AG04449 (cell line): ENCODE measurements around the gene MAP7D3.

Experiments
- CTCF ChIA-PET: fragments of 350-600 bp; formaldehyde crosslinking; extraction: SDS; loops from one replicate; lab custom pipeline; 2021; ENCODE audit warnings: antibody characterized with exemption; lab: Yijun Ruan, JAX
- POLR2A ChIA-PET: fragments of 400-600, 350-600 bp; formaldehyde crosslinking; extraction: SDS; loops from one replicate; lab custom pipeline; 2020; ENCODE audit warnings: antibody characterized with exemption, inconsistent platforms; lab: Yijun Ruan, JAX
- DNase-seq: peaks from one replicate; pipeline ENCODE4 v3.0.0-alpha.2; 2010; ENCODE audit warnings: low read depth, low spot score
- H3K4me3 ChIP-seq: 2 replicates; pipeline ENCODE4 v1.5.1; 2011; ENCODE audit warnings: low read depth, mild to moderate bottlenecking, control low read depth, low read length
- TF ChIP-seq, protein P1 (sequence below): IDR thresholded peaks from one replicate; pipeline ENCODE4 v1.5.1; 2011; ENCODE audit warnings: mild to moderate bottlenecking, moderate library complexity, low read length, control low read depth, inconsistent platforms; ENCODE audit not compliant: insufficient read depth; ENCODE audit errors: missing control alignments

Gene MAP7D3

DNA sequence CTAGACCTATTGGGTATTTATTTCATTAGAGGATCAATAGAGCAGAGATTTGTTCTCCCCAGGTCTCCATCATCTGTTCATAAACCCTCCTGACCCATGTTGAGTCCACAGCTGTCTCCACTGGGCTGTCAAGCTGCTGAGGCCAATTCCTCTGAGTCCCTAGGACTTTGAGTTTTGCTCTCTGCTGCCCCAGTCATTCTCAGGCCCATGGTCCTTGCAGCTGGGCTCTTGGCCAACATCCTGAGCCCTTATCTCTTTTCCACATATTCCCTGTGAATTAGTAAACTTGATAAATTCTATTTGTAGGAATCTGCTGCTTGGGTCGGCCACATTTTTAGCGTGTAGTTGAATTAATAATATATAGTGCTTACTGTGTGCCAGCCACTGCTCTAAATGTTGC, 62.0 kb downstream of the MAP7D3 start:
- no peak overlapping the region for H3K4me3 ChIP-seq
- TF ChIP-seq, protein P1, sequence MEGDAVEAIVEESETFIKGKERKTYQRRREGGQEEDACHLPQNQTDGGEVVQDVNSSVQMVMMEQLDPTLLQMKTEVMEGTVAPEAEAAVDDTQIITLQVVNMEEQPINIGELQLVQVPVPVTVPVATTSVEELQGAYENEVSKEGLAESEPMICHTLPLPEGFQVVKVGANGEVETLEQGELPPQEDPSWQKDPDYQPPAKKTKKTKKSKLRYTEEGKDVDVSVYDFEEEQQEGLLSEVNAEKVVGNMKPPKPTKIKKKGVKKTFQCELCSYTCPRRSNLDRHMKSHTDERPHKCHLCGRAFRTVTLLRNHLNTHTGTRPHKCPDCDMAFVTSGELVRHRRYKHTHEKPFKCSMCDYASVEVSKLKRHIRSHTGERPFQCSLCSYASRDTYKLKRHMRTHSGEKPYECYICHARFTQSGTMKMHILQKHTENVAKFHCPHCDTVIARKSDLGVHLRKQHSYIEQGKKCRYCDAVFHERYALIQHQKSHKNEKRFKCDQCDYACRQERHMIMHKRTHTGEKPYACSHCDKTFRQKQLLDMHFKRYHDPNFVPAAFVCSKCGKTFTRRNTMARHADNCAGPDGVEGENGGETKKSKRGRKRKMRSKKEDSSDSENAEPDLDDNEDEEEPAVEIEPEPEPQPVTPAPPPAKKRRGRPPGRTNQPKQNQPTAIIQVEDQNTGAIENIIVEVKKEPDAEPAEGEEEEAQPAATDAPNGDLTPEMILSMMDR, result no peak
- no peak for DNase-seq
- POLR2A ChIA-PET, result no interaction called here
- CTCF ChIA-PET, result interaction anchor here (1.3 to 1.6 kb wide), 2 partner anchors 13 to 18 kb away, joined by 3 read pairs; no protein-coding TSS in a partner anchor

DNA sequence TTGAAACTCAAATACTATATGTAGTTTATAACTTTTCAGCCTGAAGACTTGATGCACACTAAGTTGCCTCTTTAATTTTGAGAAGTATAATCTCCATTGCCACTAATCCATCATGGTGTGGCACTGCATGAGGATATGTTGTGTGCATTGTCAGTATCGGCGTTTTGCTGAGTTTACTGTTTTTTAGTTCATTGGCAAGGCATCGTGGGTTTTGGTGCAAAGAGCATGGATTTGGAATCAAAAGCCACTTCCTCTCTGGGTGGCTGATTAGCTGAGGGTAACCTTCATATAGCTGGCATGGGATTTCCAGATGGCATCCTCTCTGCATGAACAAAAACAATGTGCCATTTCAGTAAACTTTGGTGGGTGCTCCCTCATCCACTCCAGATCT, 65.2 kb downstream of the MAP7D3 start:
- POLR2A ChIA-PET, result no interaction called here
- CTCF ChIA-PET, result interaction anchor here (1.1 to 1.2 kb wide), 2 partner anchors 23 to 30 kb away, joined by 3 read pairs; no protein-coding TSS in a partner anchor
- no peak for DNase-seq
- TF ChIP-seq, protein P1, result no peak
- no peak overlapping the region for H3K4me3 ChIP-seq

DNA sequence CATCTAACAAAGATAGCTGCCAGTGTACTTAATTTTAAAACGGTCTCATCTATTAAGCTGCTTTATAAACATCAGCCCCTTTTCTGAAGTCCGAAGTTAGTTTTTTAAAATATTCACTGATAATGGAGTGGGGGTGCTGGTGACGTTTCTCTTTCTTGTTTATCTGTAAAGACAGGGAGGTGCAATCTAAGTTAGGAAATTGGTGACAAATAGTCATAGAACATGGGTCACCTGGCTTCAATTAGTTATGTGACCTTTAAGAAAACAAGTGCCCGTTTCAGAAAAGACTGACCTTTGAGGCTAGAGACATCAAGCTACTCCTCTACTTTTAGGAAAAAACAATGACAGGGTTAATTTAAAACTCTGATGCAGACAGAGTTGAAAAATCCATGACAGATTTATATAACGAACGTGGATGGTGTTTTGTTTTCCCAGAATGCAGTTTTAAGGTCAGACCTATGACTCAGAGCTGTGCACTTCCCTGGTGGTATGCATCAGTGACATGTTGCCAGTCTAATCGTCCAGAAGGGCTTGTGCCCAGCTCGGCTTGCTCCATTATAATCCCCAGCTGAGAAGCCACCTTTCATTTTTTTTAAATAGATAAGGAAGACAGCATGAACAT, 65.7 kb downstream of the MAP7D3 start:
- TF ChIP-seq, protein P1, result no peak
- no peak for DNase-seq
- no peak overlapping the region for H3K4me3 ChIP-seq
- CTCF ChIA-PET, result interaction anchor here (1.0 to 1.4 kb wide), 4 partner anchors 9 to 31 kb away, joined by 3 read pairs; no protein-coding TSS in a partner anchor
- POLR2A ChIA-PET, result no interaction called here

DNA sequence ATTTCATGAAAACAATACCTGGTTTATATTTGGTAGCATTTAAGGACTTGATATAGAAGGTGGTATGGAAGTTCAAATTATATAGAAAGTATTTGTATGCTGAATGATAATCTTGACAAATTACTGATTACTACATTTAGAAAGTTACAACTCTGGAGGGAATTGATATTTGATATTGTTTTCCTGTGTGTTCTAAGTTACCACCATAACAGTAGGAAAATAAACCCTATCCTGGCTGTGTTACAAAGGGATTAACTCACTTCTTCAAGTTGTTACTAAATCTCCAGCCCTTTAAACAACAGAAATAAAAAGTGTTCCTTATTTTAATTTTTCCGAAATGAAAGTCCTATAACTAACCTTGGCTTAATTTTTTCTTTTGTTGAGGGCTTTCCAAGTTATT, 67.3 kb downstream of the MAP7D3 start:
- ChIA-PET POLR2A (no interaction called here), CTCF (interaction anchor here (0.8 kb wide), 1 partner anchor 11 kb away, joined by 3 read pairs; no protein-coding TSS in a partner anchor)
- no peak overlapping the region for H3K4me3 ChIP-seq
- TF ChIP-seq, protein P1, result no peak
- no peak for DNase-seq

DNA sequence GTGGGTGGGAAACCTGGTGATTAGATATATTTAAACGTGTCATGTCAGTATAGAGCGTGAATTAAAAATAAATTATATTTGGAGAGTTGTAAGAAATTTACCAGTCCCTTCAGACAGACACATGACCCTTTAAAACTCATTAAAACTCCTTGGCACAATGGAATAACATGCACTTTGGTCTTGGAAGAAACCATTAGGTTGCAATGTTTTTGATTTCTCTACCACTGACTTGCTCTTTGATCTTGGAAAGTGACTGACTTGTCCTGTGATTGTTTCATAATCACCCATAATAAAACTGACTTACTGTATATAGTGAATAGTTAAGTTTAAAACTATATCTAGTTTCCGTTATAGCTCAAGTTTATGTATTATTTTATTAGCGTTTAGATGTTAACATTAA, 68.0 kb downstream of the MAP7D3 start:
- ChIA-PET POLR2A (no interaction called here), CTCF (no interaction called here)
- no peak overlapping the region for H3K4me3 ChIP-seq
- no peak for DNase-seq
- TF ChIP-seq, protein P1, result no peak

DNA sequence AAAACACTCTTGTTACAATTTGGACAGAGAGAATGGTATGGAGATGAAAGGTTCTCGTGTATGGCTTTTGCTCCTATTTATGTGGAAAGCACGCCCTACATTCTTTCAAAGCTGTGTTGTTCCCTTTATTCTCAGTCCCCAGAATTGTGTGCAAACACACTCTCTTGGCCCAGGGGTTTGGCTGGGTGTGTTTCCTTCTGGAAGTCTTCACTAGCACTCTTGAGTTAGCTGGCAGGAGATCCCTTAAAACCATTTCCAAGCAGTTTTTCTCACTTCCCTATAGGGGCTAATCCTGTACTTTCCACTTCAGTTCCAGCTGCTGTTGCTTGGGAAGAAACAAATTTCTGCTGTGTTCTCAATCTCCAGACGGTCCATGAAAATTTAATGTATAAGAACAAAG, 68.8 kb downstream of the MAP7D3 start:
- CTCF ChIA-PET, result no interaction called here
- TF ChIP-seq, protein P1, result no peak
- POLR2A ChIA-PET, result no interaction called here
- no peak for DNase-seq
- no peak overlapping the region for H3K4me3 ChIP-seq
